Endometrial microvascular endothelial cells (primary cell): ENCODE results near the gene ADRA2B. TPM values are rescaled to one million over a fixed set of nuclear protein-coding genes. Genes with fewer than 3 reads are reported as not detected.

Source experiments
- in situ Hi-C: cut with HindIII; loops from 2 replicates; pipeline ENCODE4 v1.10.0; 2017; ENCODE audit warnings: low sequenced_read_pairs, low pct_unique_long_range_greater_than_20kb; ENCODE audit errors: inconsistent ontology term
- total RNA-seq: library from RNA; depleted of rRNA; stranded (reverse); fragments of >200 nt; gene quantifications from one replicate; pipeline ENCODE4 v1.2.3, GENCODE V29; 2015; ENCODE audit errors: inconsistent ontology term

Gene ADRA2B
- total RNA-seq, 1 donor from 2014 or later: not detected

DNA sequence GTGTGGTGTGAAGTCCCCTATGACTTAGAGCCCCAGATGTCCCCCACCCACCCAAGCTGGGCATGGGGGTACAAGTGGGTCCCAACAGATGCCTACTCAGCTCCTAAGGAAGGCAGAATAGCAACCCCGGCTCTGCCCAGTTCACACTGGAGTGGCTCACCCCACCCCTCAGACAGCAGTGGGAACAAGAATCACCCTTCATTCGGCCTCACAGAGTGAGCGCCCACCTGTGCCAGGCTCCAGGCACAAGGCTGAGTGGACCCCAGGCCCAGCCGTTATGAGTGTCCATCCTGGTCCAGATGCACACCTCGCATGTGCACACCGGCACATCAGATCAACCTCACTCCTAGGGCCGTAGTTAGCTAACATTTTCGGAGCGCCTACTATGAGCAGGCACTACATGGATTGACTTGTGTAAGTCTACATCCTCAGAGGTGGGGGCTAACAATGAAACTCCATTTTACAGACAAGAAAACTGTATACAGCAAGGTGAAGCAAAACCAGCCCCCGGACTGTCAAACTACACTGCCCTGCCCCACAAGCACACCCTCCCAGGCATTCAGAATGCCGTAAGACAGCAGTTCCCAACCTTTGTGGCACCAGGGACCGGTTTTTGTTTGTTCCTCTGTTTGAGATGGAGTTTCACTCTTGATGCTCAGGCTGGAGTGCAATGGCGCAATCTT, 24.7 kb upstream of the ADRA2B start:
- in situ Hi-C loops: no loop called here

DNA sequence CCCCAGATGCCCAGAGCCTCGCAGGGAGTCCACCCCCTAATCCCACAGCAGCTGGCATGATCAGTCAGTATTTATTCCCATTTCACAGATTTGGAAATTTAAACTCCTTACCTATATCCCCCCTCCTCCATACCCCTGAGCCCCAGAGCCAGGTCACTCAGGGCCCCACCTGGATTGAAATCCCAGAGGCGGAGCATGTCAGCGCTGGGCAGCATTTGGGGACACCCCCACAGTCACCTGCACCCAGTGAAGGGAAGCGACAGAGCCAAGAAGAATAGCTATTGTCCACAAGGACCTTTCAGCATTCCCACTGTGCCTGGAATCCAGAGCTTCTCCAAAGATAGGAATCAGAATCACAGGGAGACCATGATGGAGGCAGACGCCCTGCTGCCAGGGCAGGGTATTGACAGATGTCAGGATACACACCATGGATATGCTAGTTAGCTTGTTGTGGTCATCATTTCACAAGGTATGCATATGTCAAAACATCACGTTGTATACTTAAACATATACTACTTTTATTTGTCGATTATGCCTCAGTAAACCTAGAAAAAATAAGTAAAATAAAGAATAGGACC, 22.9 kb upstream of the ADRA2B start:
- in situ Hi-C loops: no loop called here

DNA sequence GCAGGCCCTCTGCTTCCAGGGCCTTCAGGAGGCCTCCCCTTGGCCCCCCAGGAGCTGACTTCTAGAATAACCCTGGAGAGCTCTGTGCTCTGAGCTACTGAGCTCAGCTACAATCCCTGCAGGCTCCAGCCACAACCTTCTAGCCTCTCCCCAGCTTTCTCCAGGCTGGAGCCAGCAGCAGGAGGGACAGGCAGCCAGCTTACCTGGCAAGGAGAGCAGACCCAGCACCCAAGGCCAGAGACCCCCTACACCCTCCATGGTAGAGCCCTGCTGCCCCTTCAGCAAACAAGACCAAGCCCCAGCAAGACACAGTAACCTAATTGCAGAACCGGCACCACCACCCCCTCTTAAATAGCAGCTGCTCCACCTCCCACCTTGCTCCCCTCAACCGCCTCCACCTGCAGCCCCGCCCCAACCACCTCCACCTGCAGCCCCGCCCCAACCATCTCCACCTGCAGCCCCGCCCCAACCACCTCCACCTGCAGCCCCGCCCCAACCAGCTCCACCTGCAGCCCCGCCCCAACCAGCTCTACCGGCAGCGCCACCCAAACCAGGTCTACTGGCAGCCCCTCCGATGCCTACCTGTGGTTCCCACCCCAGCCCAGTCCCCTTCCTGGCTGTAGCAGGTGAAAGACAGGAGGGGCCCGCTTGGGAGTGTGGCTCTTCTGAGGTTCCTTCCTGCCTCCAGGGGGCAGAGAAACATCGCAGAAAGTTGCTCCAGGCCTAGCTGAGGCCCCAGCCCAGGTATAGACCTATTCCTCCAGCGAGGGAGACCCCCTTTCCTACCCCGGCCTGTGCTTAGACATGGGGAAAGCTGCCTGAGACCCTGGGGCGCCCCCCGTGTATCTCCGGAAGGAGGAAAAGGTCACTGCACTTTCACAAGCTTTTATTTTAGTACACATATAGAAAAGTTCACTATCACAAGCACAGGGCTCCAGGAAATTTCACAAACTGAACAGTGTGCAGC, 22.1 kb upstream of the ADRA2B start, which contains the start of gene ASTL:
Gene ASTL, minus strand, starts transcription at position 324 of the 967 bp plus-strand sequence. Its CDS starts 66 bp downstream, at position 258.
- in situ Hi-C loops: no loop called here

DNA sequence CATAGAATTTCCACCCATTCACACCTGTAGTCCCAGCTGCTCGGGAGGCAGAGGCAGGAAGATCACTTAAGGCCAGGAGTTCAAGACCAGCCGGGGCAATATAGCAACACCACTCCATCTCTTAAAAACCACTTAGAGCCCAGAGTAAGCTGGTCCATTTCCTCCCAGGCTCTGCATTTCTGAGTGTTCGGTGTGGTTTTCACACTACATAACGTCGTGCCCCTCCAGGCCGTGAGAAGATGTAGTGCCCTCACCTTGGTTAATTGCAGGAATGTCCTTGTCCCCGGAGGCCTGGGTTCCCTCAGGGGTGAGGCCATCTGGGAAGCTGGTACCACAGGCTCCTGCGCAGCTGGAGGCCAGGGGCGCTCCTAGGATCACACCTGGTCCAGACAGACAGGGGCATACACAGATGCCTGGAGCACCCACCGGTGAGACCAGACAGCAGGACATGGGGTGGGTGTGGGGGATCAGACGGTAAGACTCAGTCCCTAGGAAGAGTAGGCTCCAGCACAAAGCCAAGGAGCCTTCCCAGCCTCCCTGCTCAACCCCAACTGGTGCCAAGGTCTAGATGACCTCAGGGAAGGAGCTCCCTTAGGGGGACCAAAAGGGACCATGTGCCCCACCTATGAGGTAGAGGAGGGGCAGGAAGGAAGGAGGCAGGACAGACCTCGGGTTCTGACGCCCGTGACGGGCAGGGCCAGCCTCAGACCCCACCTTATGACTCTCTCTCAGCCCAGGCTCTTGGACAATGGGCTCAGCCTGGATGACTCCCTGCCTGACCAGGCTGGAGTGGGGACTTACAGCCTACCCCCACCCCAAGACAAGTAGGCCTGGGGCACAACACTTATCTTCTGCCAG, 21.2 kb upstream of the ADRA2B start:
- in situ Hi-C loops: no loop called here

DNA sequence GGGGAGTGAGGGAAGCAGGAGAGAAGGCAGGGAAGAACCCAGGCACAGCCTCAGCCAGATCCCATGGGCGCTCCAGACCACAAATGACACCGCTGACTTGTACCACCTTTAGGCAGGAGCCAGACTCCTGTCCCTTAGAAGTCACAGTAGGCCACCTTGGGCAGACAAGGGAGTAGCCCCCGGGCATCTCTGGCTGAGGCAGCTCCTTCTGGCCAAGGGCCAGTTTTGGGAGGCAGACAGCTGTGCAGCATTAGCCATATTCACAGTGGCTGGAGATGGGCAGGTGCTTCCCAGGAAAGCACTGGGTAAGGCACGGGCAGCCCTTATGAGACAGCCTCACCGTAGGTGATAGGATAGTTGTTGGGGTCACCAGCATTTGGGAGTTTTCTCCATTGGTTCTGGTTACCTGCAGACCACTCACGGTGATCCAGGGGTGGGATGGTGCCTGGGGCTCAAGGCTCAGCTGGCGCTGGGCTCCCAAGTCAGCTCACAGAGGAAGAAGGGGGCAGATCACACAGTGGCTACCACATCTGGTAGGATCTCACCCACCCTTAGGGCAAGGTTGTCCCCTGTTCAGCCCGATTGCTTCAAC, 19.9 kb upstream of the ADRA2B start:
- in situ Hi-C loops: no loop called here

DNA sequence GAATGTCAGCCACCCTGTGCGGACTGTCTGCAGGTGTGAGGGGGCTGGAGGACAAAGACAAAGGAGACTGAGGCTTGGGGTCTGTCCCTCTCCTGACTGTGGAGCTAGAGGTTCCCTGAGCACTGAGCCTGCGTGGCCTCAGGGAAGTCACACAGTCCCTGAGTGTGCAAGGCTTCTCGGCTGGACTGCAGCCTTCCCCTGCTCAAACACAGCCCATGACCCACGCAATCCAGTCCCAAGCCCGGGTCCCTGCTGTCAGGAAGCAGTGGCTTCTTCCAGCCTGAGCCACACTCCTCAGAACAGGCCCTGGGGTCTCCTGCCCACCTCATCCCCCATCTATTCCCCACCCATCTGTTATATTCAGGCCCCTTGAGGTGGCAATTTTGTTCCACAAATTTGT, 19.2 kb upstream of the ADRA2B start:
- in situ Hi-C loops: no loop called here

DNA sequence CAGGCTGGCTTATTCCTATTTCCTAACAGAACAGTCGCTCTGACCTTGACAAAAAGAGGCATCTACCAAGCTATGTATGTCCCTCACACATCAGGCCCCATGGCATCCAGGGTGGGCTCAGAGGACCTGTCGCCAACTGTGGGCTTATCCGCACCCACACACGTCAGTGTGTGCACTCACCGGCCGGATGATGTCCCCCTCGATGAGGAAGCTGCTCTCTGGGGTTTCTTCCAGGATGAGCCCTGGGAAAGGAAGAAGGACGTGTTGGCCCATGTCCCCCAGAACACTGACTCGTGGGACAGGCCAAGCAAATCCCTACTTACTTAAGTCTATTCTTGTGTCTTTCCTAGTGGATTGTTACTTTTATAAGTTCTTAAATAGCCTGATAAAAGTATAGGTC, 18.8 kb upstream of the ADRA2B start:
- in situ Hi-C loops: no loop called here

DNA sequence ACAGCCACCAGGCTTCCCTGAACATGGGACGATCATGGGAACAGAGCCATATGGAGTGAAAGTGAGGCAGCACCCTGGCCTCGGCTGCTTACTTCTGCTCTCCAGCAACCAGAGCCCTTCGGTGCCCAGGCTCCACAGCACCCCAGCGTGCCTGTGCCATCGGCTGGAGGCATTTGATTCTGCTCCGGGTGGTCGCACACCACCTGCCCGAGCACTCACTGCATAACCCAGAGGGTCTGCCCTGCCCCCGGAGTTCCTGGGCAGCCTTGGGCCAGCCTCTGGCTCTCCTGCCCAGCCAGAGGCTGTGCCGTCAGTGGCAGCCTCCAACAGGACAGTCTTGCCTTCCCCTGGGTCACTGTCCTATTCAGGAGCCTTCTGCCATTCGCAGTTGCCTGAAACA, 18.1 kb upstream of the ADRA2B start:
- in situ Hi-C loops: no loop called here

DNA sequence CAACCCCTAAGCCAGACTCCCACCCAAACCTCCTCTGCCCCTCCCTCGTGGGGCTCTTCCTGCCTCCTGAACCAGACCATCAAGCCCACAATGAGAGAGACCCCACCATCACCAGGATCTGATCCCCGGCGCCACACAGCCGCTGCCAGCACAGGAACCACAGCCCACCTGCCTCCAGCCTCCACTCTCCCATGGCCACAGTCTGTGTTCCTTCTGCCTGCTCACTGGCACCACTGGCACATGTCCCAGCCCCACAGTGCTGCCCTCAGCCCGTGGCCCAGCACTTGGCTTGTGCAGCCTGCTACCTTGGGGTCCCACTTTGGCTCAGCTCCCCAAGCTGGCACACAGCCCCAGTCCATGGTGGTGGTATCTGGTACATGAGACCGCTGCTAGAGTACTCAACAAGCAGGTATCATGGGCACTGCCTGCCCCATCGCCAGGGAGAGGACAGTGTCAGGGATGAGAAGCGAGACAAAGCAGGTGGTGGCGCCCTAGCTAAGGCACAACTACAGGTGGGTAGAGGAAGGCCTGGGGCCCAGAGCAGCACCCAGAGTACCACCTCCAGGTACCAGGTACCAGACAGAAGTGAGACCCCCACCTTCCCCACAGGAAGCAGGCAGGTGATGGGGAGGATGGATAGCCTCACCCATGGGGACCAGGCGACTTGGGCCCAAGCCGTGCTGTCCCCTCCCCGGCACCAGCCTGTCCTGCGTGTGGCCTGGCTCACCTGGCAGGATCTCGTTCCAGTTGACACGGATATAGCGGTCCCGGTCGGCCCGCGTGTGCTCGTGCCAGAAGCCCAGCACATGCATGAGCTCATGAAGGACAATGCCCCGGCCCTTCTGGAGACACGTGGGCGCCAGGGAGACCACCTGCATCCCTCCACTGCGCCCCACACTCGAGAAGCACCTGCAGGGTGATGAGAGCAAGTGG, 15.7 kb upstream of the ADRA2B start:
- in situ Hi-C loops: no loop called here

DNA sequence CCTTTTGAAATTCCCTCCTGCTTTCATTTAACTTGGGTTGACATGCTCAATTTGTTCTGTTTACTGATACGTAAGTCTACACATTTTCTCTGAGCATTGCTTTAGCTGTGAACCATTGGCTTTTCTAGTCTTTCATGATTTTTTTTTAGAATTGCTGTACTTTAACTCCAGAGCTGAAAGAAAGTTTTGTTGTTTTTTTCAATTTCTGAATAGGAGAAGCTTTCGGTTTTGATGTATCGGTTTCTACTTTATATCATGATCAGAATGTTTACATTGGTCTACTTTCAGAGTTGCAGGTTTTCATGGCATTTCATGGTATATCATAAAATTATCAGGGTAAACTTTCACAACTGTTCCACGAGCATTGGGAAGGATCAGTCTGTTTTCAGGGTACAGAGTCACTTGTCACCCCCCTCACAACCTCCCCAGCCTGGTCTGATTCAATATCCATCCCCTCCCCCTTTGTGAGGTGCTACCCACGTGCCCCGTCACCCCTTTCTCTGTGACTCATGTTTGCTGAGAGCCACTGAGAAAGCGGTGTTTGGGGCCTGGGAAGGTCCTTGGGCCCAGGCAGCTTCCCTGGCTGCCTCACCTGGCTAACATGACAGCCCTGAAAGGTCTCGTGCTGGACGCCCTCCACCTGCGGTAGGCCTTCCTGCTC, 14.9 kb upstream of the ADRA2B start:
- in situ Hi-C loops: no loop called here

DNA sequence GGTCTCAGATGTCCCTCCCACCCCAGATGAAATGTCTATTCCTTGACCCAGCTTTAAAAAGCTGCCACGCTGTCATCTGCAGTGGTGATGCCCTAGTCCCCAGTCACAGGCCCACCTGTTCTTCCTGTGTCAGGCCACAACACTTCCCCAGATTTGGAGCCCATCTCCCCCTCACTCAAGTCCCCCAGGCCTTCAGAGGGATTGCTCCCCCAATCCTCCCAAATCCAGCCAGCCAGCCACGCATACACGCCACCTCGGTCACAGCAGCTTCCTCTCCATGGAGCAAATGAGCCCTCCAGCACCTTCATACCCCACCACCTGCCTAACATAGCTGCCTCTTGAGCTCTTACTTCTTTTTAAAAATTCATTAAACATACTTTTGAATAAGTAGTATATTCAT, 14.1 kb upstream of the ADRA2B start:
- in situ Hi-C loops: no loop called here

DNA sequence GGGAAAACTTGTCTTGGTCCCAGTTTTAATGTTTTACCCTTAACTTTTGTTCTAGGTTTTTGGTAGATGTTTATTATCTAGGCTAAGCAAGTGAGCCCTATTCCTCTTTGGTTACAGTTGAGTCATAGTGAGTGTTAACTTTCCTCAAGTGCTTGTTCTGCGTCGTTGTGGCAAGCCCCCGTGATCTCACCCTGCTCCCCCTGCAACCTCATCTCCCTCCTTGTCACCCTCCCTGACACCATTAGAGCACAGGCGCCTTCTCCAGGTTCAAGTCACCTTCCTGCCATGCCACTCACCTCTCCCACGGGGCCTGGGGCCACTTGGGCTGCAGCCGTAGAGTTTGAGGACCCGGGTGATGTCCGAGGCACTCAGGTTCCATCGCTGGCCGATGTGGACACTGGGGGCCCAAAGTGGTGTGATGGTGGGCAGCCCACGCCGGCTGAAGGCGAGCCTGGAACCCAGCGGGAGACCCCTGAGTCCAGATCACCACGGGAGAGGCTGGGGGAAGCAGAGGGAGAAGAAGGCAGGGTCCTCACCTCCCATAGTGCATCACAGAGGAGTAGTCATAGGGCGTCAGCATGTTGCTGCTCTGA, 13.3 kb upstream of the ADRA2B start:
- in situ Hi-C loops: no loop called here

DNA sequence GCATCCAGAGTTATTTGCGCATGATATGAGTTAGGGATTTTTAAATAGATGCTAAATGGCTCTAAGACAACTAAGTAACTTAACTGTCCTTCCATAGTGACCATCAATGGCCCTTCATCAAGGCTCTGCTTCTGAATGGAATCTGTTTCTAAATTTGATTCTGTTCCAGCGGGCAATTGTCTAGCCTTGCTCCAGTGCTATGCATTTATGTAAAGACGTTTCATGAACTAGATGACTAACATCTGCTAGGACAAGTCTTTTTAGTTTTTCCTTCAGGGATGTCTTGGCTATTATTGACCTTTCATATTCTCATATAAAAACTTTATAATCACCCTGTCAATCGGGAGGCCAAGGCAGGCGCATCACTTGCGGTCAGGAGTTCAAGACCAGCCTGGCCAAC, 12.1 kb upstream of the ADRA2B start:
- in situ Hi-C loops: no loop called here

DNA sequence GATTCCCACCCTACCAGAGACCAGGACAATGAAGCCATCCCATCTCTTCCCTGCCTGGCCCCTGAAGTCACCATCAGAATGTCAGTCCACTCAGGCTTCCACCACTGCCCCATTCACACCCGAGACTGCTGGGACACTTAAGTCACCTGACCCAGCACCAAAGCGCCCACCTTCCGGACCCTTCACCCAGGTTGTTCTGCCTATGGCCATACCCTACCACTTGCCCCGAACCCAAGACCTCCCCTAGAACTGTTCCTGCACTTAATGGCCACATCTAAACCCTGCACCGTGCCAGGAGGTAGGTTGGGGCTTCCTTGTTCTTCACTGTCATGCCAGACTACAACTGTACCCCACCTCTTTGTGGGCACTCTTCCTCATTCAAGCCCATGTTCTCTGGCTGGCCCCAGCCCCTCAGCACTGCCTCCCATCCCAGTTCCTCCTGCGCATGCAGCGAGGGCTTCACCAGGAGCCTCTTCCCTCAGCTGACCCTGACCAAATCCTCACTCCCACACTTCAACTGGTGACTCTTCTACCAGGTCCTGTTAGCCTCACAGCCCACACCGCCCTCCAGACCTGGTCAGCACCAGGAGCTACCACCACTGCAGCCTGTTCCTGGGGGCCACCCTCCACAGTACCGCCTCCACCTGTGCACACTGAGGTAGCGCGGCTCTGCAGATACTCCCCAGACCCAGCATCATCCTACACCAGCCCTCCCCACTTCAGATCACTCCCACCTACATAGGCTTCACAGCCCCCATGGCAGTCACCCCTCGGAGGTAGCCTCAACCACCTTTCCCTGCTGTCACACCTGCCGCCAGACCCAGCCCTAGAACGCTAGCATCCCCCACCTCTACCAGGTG, 8.3 kb upstream of the ADRA2B start:
- in situ Hi-C loops: no loop called here

DNA sequence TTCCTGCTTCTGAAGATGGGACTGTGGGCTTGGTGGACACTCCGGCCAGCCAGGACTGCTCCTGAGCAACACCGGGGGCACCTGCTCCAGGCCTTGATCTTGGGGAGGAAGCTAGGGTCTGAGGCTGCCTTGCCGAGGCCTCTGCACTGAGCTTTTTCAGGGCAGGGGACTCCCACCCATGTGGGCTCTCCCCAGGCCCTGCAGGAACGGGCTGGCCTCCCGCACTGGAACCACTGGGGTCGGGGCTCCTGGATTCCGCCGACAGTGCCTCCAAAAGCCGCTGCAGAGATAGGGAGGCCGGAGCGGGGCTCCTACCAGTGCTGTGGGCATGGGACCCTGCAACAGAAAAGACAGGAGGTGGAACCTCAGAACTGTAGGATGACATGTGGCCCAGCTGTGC, 7.6 kb upstream of the ADRA2B start:
- in situ Hi-C loops: no loop called here

DNA sequence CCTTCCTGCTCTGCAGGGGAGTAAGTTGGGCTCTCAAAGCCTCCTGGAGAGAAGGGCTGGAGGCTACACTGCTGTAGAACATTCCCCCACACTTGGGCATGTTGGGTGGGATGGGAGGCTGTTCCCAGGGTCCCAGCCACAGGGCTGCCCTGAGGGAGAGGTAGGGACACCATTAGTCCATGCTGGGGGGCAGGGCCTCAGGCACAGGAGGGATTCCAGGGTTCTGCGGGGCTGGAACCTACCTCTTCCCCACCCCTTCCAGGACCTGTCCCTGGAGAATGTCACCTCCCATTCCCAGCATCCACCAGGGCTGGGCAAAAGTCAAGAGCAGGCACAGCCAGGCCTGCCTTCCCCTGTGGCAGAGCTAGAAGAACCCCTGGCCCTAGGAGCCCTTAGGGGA, 6.9 kb upstream of the ADRA2B start:
- in situ Hi-C loops: no loop called here
